NCI-H2081 treated with DMSO at 0.1 percent for 48 hours (cell line): ENCODE results near the gene CDH4.
"Not testable (repeated sequence)": the region's sequence is repeated elsewhere in the genome, so short reads cannot be mapped to it uniquely, and the experiment has no call there.

ENCODE experiments used
- DNase-seq: peaks from one replicate; lab custom pipeline; 2025; lab: John Stamatoyannopoulos, UW

CDH4 gene

GRCh38 chr20:61387204-61387953 is 135.3 kb downstream of the CDH4 start:
- no peak for DNase-seq

GRCh38 chr20:61387954-61388348 is 135.9 kb downstream of the CDH4 start:
- DNase-seq: no peak

GRCh38 chr20:61389077-61389476 is 137.0 kb downstream of the CDH4 start:
- DNase-seq: no peak

- no peak for DNase-seq
Measured at GRCh38 chr20:61391185-61391584, 139.1 kb downstream of the CDH4 start.

- no peak for DNase-seq
Measured at GRCh38 chr20:61391812-61392520, 139.9 kb downstream of the CDH4 start.

GRCh38 chr20:61394088-61394799 is 142.2 kb downstream of the CDH4 start:
- no peak for DNase-seq

- no peak for DNase-seq
Measured at GRCh38 chr20:61396262-61396848, 144.3 kb downstream of the CDH4 start.

- no peak for DNase-seq
Measured at GRCh38 chr20:61397146-61397545, 145.1 kb downstream of the CDH4 start.

GRCh38 chr20:61397790-61398189 is 145.7 kb downstream of the CDH4 start:
- no peak for DNase-seq

- DNase-seq: no peak
Measured at GRCh38 chr20:61399433-61399832, 147.4 kb downstream of the CDH4 start.

GRCh38 chr20:61400499-61400898 is 148.4 kb downstream of the CDH4 start:
- DNase-seq: no peak

GRCh38 chr20:61404303-61404702 is 152.2 kb downstream of the CDH4 start:
- DNase-seq: no peak

- DNase-seq: no peak
Measured at GRCh38 chr20:61405007-61405406, 152.9 kb downstream of the CDH4 start.

- DNase-seq: not testable (repeated sequence)
Measured at GRCh38 chr20:61406773-61407172, 154.7 kb downstream of the CDH4 start.

GRCh38 chr20:61407561-61407960 is 155.5 kb downstream of the CDH4 start:
- no peak for DNase-seq

GRCh38 chr20:61408951-61409740 is 157.1 kb downstream of the CDH4 start:
- DNase-seq: no peak

GRCh38 chr20:61411743-61412142 is 159.7 kb downstream of the CDH4 start:
- no peak for DNase-seq

- DNase-seq: no peak
Measured at GRCh38 chr20:61413752-61414151, 161.7 kb downstream of the CDH4 start.

- DNase-seq: no peak
Measured at GRCh38 chr20:61414455-61414991, 162.5 kb downstream of the CDH4 start.

GRCh38 chr20:61416546-61416945 is 164.5 kb downstream of the CDH4 start:
- DNase-seq: no peak

- DNase-seq: no peak
Measured at GRCh38 chr20:61417221-61417941, 165.3 kb downstream of the CDH4 start.
